HepG2 (cell line): ENCODE results near the gene INTU. TPM values are rescaled to one million over a fixed set of nuclear protein-coding genes. Genes with fewer than 3 reads are reported as not detected.

Experiments
- ATAC-seq: fragments of 200-7000 bp; cut with Tn5 transposase; 3 replicates; pipeline ENCODE4 v1.9.1; 2020; ENCODE audit warnings: mild to moderate bottlenecking, moderate library complexity
- BruUV-seq: library from RNA; stranded (reverse); fragments of 400-500 nt; replicated peaks from 2 replicates; lab custom pipeline; 2021; lab: Mats Ljungman, UMichigan
- CTCF ChIA-PET: fragments of 300-600 bp; formaldehyde crosslinking; extraction: SDS; loops from one replicate; lab custom pipeline; 2021; ENCODE audit warnings: low total read pairs, inconsistent platforms, low intra/inter-chr PET ratio; lab: Yijun Ruan, JAX
- POLR2A ChIA-PET: fragments of 350-600 bp; sonication (Branson Sonifier 250); formaldehyde crosslinking; loops from one replicate; lab custom pipeline; 2020; ENCODE audit warnings: antibody characterized with exemption, inconsistent platforms; lab: Yijun Ruan, JAX
- DNase-seq: peaks from one replicate; pipeline ENCODE4 v3.0.0-alpha.2; 2015; ENCODE audit warnings: low spot score
- FAIRE-seq: peaks from 3 replicates; lab custom pipeline; 2011; peaks lifted over from hg19 to GRCh38; lab: Jason Lieb, UNC
- H2AFZ ChIP-seq: one replicate; pipeline ENCODE4 v1.6.1; 2011; ENCODE audit warnings: low read length, inconsistent platforms
- H3K27ac ChIP-seq: fragments of 300-600 bp; 3 replicates; pipeline ENCODE4 v1.8.0; 2011; ENCODE audit warnings: mixed run types, mild to moderate bottlenecking, mixed read lengths, low read length, inconsistent platforms; ENCODE audit not compliant: insufficient read depth; ENCODE audit errors: extremely low read length
- H3K27me3 ChIP-seq, 2 experiments: fragments of 200-600 bp in 1 of 2; 2 replicates in 1 of 2; 3 replicates in 1 of 2; pipeline versions ENCODE4 v1.6.0 to v1.8.0; 2011; ENCODE audit warnings: low read length in 2 of 2, mild to moderate bottlenecking in 2 of 2, moderate library complexity in 2 of 2, inconsistent platforms in 1 of 2; ENCODE audit not compliant: insufficient read depth in 2 of 2, control insufficient read depth in 1 of 2
- H3K36me3 ChIP-seq, 2 experiments: fragments of 200-600 bp in 1 of 2; replicated peaks in 1 of 2; 2 replicates in 1 of 2; 3 replicates in 1 of 2; pipeline versions ENCODE4 v1.5.1 to v1.8.0; 2011; ENCODE audit warnings: low read length in 2 of 2, inconsistent platforms in 1 of 2; ENCODE audit not compliant: insufficient read depth in 2 of 2, control insufficient read depth in 1 of 2
- H3K4me1 ChIP-seq: 2 replicates; pipeline ENCODE4 v1.5.1; 2012; ENCODE audit warnings: low read length, inconsistent platforms; ENCODE audit not compliant: insufficient read depth
- H3K4me2 ChIP-seq: 2 replicates; pipeline ENCODE4 v1.6.0; 2011; ENCODE audit warnings: low read depth, low read length, inconsistent platforms
- H3K4me3 ChIP-seq, 3 experiments: fragments of 200-600 bp in 1 of 3; sonication (generic), shearing (Covaris generic) in 1 of 3; replicated peaks in 1 of 3; 2 replicates each; pipeline ENCODE4 v1.5.1; 2011 to 2016; ENCODE audit warnings: low read length in 3 of 3, inconsistent platforms in 2 of 3, low read depth in 2 of 3, mild to moderate bottlenecking in 2 of 3, control low read depth in 1 of 3, mixed read lengths in 1 of 3; ENCODE audit not compliant: insufficient read depth in 1 of 3
- H3K79me2 ChIP-seq: one replicate; pipeline ENCODE4 v1.6.1; 2011; ENCODE audit warnings: low read length, inconsistent platforms; ENCODE audit not compliant: insufficient read depth
- H3K9ac ChIP-seq: 2 replicates; pipeline ENCODE4 v1.6.0; 2011; ENCODE audit warnings: mild to moderate bottlenecking, low read depth, low read length, inconsistent platforms; ENCODE audit not compliant: insufficient read depth
- H3K9me3 ChIP-seq: 2 replicates; pipeline ENCODE4 v1.5.1; 2012; ENCODE audit warnings: mild to moderate bottlenecking, low read length
- H4K20me1 ChIP-seq: 2 replicates; pipeline ENCODE4 v1.6.0; 2011; ENCODE audit warnings: inconsistent platforms, mild to moderate bottlenecking, low read length, moderate library complexity; ENCODE audit not compliant: insufficient read depth
- ARID2 ChIP-seq: sonication (generic); formaldehyde crosslinking; IDR thresholded peaks from 2 replicates; pipeline ENCODE4 v1.8.1; 2022; ENCODE audit warnings: mild to moderate bottlenecking, missing genetic modification reagents, borderline replicate concordance
- CSRNP1 ChIP-seq: sonication (generic); formaldehyde crosslinking; IDR thresholded peaks from 2 replicates; pipeline ENCODE4 v1.8.1; 2023; ENCODE audit warnings: mild to moderate bottlenecking, missing genetic modification reagents
- HMGA1 ChIP-seq: sonication (generic); formaldehyde crosslinking; conservative IDR thresholded peaks from 2 replicates; pipeline ENCODE4 v1.4.0; 2020; ENCODE audit warnings: missing genetic modification reagents
- HNRNPLL ChIP-seq: fragments of 200-400 bp; formaldehyde crosslinking; IDR thresholded peaks from 2 replicates; pipeline ENCODE4 v1.6.1; 2017; ENCODE audit warnings: mild to moderate bottlenecking, low read depth, low read length; ENCODE audit not compliant: poor library complexity, severe bottlenecking
- ZKSCAN5 ChIP-seq: sonication (generic); formaldehyde crosslinking; IDR thresholded peaks from 2 replicates; pipeline ENCODE4 v1.5.1; 2020; ENCODE audit warnings: mild to moderate bottlenecking, missing genetic modification reagents
- ZNF280D ChIP-seq: sonication (generic); formaldehyde crosslinking; IDR thresholded peaks from 2 replicates; pipeline ENCODE4 v1.5.1; 2020; ENCODE audit warnings: mild to moderate bottlenecking, missing genetic modification reagents
- ZNF879 ChIP-seq: sonication (generic); formaldehyde crosslinking; IDR thresholded peaks from 2 replicates; pipeline ENCODE4 v1.8.1; 2023; ENCODE audit warnings: missing genetic modification reagents
- WGBS: methylation state at CpG from one replicate; pipeline ENCODE4 v1.1.6; 2017; ENCODE audit warnings: low lambda C conversion rate; 5-methylcytosine and 5-hydroxymethylcytosine counted together
- in situ Hi-C: cut with HindIII; loops from 2 replicates; pipeline ENCODE4 v1.10.0; 2017; ENCODE audit warnings: low pct_unique_long_range_greater_than_20kb; ENCODE audit not compliant: extremely low pct_ligation_motif_present
- intact Hi-C: fragments of 100-400 bp; cut with micrococcal nuclease; formaldehyde crosslinking; loops from one replicate; pipeline ENCODE4 v1.10.0; 2022; ENCODE audit not compliant: unreplicated experiment
- polyA plus RNA-seq, 8 experiments: library from polyadenylated mRNA; depleted of rRNA in 3 of 8; stranded (reverse) in 7 of 8; unstranded in 1 of 8; fragments of >200 nt; fragmentation: Illumina TruSeq in 4 of 8; extraction: Trizol in 4 of 8; gene quantifications; 2 replicates each; pipeline versions ENCODE4 v1.2.1 to v1.2.3, GENCODE V29; 2011 to 2016; ENCODE audit warnings: low read depth in 4 of 8, missing spikeins in 1 of 8, mixed read lengths in 1 of 8; ENCODE audit not compliant: insufficient read depth in 1 of 8
- total RNA-seq, 5 experiments: library from RNA; depleted of rRNA; stranded (reverse); fragments of >200 nt; fragmentation: Illumina TruSeq; extraction: Trizol; gene quantifications; 2 replicates each; pipeline ENCODE4 v1.2.3, GENCODE V29; 2016; ENCODE audit warnings: low read depth in 1 of 5

The INTU gene
- total and polyA plus RNA-seq, 2 of the 13 experiments (the other 11 are each of a cell fraction or from before 2014, with no cell fraction given): 5.3 to 6.2 TPM

GRCh38 chr4:127631420-127631819 is 1.3 kb upstream of the INTU start:
- H4K20me1 ChIP-seq: no peaks in the 10 kb centered on the region
- POLR2A ChIA-PET: no interaction called here
- H3K4me1 ChIP-seq: peaks cover 8% of the 10 kb centered on the region
- H3K27ac ChIP-seq: no peak overlapping the region
- in situ Hi-C loops: no loop called here
- no peaks in the 10 kb centered on the region for H3K36me3 ChIP-seq
- H3K9ac ChIP-seq: no peak overlapping the region
- H3K9me3 ChIP-seq: no peaks in the 10 kb centered on the region
- DNase-seq (no peak), ATAC-seq (no peak), FAIRE-seq (no peak)
- CTCF ChIA-PET: no interaction called here
- 2% methylated on average over 2 of the region's 2 CpGs for WGBS
- no peak for TF ChIP-seq HMGA1 (CRISPR knock-in tag)
- TF ChIP-seq HNRNPLL: no peak
- no peak for TF ChIP-seq ARID2 (CRISPR knock-in tag)
- TF ChIP-seq ZKSCAN5 (CRISPR knock-in tag): no peak
- no peak for TF ChIP-seq ZNF280D (CRISPR knock-in tag)
- TF ChIP-seq CSRNP1 (CRISPR knock-in tag): no peak
- TF ChIP-seq ZNF879 (CRISPR knock-in tag): no peak
- no peak overlapping the region for H2AFZ ChIP-seq
- H3K4me2 ChIP-seq: no peak overlapping the region
- H3K27me3 ChIP-seq: peaks cover 0 to 7% of the 10 kb centered on the region in 2 experiments; a peak in 2 of 5 replicates
- no TSS peak for BruUV-seq
- no peak overlapping the region for H3K4me3 ChIP-seq
- H3K79me2 ChIP-seq: no peaks in the 10 kb centered on the region
- intact Hi-C loops: no loop called here
